ENCODE results near the gene TCERG1.

TCERG1 gene

DNA sequence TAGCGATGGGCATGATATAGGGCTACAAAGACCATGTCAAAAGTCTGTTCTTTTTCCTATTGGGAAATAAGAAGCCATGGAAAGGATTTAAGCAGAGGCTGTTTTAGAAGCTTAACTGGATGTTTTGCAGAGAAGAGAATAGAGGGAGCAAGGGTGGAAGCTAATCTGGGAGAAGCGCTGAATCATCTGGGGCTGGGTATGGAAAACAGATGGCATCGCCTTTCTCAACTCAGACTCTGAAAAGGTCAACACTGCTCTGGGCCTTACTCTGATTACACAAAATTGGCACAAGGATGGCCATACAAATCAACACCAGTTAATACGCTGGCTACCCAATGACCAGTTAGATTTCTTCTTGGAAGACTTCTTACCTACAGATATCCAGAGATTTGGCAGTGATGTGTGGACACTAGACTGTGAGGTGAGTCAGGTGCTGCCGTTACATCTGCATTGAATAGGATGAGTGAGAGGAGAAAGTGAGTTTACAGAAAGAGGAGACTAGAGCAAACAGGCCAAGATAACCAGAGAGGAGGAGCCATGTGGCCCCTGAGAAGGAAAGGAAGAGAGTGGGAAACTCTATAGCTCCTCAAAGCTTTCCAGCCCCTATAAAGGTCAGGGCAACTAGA is 6.2 kb upstream of the TCERG1 start:
- TF ChIP-seq CTCF (IDR thresholded peaks at IDR 0.05): no peak

DNA sequence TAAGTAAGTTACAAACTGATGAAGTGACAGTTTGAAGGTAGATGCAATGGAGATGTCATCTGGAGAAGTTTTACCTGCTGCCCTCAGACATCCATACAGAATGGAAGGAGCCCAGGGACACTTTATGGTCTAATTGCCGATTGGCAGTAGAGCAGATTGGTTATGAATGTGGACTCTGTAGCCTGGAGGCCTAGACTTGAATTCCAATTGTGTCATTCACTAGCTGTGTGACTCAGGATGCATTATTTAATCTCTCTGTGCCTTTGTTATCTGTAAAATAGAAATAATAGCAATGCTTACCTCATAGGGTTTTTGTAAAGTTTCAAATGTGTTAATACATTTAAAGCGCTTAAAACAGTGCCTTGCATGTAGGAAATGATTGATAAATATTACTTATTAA is 5.2 kb upstream of the TCERG1 start:
- TF ChIP-seq CTCF (IDR thresholded peaks at IDR 0.05): no peak

DNA sequence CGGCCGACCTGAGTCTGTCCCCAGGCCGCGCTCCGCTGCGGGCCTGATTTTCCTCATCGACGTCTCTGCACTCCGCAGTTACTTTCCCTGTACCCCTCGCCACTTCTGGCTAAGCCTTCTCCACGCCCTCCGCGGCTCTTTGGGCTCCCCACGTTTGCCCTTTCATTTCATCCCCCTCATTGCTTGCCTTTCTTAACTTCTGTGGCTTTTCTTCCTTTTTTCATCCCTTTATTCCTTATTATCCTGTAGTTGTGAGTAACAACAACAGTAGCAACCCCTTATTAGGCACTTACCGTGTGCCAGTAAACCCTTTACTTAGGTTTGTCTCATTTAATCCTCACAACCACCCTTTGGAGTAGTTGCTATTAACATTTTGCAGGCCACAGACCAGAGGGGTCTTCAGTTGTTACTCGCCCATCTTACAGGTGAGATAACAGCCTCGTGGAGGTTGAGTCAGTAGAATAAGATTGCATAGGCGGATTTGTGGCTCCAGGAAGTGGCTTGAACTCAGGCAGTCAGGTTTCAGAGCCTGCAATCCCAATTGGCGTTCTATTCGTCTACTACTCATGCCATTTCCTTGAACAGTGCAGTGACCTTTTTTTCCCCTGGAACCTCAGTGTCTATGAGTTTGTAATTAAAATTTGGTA is 724 bp downstream of the TCERG1 start:
- no peak for TF ChIP-seq CTCF (IDR thresholded peaks at IDR 0.05)

DNA sequence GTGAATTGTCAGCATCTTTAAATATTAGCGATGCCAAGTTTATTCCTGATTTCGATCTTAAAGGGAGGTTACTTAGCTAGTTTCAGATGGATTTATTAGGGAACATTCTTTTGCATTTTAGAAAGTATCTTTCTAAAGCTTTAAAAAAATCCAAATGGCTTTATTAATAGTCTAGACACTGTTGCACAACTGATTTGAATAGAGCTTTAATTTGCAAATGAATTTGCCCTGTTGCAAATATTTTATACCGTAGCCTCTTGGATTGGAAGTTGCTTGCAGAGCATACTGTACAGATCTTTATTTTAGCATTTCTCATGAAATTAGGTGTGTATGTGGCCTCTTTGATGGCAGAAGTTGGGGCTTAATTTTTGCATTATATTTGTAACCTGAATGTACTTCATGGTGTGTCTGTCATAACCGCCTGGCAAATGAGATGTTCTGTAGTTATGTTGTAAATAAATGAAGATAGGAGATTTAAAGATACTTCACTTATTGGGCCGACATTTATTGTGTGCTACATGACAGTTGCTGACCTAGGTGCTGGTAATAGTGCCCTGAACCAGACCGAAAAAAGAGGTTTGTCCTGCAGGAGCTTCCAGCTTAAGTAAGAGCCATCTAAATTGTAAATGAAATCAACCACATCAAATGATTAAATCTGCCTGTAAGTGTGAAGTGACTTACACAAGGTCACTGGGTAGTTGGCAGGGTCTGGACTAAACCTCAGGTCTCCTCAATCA is 1.8 kb downstream of the TCERG1 start:
- no peak for TF ChIP-seq CTCF (IDR thresholded peaks at IDR 0.05)

- no peak for TF ChIP-seq CTCF (IDR thresholded peaks at IDR 0.05)
Observed at GRCh38 chr5:146450002-146450401, 2.9 kb downstream of the TCERG1 start.

GRCh38 chr5:146451411-146451810 is 4.3 kb downstream of the TCERG1 start:
- TF ChIP-seq CTCF (IDR thresholded peaks at IDR 0.05): peak; percentile 50

DNA sequence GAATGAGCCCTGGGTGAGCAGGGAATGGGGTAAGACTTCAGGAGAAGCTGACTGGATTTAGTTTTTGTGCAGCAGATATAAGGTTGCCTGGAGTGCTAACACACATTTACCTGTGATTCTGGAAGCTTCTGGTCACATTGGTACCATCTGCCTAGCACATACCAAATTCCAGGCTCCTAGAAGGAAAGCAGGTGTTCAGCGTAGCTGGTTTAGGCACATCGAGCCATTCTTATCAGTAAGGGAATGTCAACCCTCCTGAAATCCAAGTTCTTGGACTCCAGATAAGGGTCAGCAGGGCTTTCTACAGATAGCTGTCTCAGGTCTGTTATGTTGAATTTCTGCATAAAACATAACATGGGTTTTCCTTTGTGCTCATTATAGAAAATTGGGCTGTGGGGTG is 10.3 kb downstream of the TCERG1 start:
- TF ChIP-seq CTCF (IDR thresholded peaks at IDR 0.05): no peak

All from LNCAP (cell line).